Measurements from ENCODE around the gene PCDHGB2.
"Not testable (repeated sequence)": the region's sequence is repeated elsewhere in the genome, so short reads cannot be mapped to it uniquely, and the experiment has no call there.

PCDHGB2 gene

DNA sequence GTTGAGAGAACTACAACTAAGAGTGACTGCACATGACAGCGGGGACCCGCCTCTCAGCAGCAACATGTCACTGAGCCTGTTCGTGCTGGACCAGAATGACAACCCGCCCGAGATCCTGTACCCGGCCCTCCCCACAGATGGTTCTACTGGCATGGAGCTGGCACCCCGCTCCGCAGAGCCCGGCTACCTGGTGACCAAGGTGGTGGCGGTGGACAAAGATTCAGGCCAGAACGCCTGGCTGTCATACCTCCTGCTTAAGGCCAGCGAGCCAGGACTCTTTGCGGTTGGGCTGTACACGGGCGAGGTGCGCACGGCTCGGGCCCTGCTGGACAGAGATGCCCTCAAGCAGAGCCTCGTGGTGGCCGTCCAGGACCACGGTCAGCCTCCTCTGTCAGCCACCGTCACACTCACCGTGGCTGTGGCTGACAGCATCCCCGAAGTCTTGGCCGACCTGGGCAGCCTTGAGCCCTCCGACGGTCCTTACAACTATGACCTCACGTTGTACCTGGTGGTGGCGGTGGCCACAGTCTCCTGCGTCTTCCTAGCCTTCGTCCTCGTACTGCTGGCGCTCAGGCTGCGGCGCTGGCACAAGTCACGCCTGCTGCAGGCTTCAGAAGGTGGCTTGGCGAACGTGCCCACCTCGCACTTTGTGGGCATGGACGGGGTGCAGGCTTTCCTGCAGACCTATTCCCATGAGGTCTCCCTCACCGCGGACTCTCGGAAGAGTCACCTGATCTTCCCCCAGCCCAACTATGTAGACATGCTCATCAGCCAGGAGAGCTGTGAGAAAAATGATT lies 24.9 kb downstream of the PCDHGB2 start:
- no peak for DNase-seq (ENCODE audit: low read depth, low spot score)

GRCh38 chr5:141387557-141388311 lies 27.9 kb downstream of the PCDHGB2 start, which contains the start of gene PCDHGB4:
Gene PCDHGB4 (plus strand): TSS chr5:141387698. CDS start chr5:141387885, 187 bp downstream.
- not testable (repeated sequence) for DNase-seq (ENCODE audit: low read depth, low spot score)

DNA sequence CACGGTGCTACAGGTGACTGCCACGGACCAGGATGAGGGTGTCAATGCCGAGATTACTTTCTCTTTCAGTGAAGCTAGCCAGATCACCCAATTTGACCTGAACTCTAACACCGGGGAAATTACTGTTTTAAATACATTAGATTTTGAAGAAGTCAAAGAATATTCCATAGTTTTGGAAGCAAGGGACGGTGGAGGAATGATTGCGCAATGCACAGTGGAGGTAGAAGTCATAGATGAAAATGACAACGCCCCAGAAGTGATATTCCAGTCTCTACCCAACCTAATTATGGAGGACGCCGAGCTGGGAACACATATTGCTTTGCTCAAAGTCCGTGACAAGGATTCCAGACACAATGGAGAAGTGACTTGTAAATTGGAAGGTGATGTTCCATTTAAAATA lies 28.9 kb downstream of the PCDHGB2 start:
- DNase-seq (ENCODE audit: low read depth, low spot score), result no peak

- DNase-seq (ENCODE audit: low read depth, low spot score), result no peak
Observed at GRCh38 chr5:141389153-141390042, 29.6 kb downstream of the PCDHGB2 start.

DNA sequence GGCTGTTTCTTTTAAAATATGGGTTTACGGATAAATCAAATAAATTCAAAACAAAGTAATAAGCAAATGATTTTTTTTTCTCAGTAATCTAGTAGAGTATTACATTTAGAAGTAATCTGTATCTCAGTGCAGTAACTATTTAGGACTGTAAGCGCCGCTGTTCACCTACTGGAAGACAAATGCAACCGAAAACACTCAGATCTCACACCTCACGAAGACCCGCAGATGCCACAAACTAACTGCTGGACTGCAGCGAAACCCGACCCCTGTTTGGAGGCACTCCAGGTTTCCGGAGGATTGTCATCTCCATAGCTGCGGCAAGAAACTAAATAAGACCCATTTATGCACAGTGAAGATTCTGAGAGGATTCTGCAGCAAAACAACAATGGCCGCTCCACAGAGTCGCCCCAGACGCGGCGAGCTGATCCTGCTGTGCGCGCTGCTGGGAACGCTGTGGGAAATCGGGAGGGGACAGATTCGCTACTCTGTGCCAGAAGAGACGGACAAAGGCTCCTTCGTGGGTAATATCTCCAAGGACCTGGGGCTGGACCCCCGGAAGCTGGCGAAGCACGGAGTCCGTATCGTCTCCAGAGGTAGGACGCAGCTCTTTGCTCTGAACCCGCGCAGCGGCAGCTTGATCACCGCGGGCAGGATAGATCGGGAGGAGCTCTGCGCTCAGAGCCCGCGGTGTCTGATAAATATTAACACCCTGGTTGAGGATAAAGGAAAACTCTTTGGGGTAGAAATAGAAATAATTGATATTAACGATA lies 32.8 kb downstream of the PCDHGB2 start, which contains the start of gene PCDHGA8:
TSS of gene PCDHGA8 (plus strand) at position 205 of the 770 bp plus-strand sequence. CDS start at position 386, 181 bp downstream.
- DNase-seq (ENCODE audit: low read depth, low spot score), result no peak

DNA sequence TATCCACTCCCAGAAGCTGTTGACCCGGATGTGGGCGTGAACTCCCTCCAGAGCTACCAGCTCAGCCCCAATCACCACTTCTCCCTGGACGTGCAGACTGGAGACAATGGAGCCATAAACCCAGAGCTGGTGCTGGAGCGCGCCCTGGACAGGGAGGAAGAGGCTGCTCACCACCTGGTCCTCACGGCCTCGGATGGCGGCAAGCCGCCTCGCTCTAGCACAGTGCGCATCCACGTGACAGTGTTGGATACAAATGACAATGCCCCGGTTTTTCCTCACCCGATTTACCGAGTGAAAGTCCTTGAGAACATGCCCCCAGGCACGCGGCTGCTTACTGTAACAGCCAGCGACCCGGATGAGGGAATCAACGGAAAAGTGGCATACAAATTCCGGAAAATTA lies 33.5 kb downstream of the PCDHGB2 start:
- no peak for DNase-seq (ENCODE audit: low read depth, low spot score)

GRCh38 chr5:141394401-141395187 lies 34.8 kb downstream of the PCDHGB2 start:
- DNase-seq (ENCODE audit: low read depth, low spot score), result not testable (repeated sequence)

GRCh38 chr5:141397756-141398551 lies 38.2 kb downstream of the PCDHGB2 start, which contains the start of gene PCDHGB5:
Gene PCDHGB5 (plus strand): TSS chr5:141397947. CDS start chr5:141398128, 181 bp downstream.
- not testable (repeated sequence) for DNase-seq (ENCODE audit: low read depth, low spot score)

- no peak for DNase-seq (ENCODE audit: low read depth, low spot score)
Observed at GRCh38 chr5:141398608-141399007, 38.8 kb downstream of the PCDHGB2 start.

GRCh38 chr5:141399555-141400258 lies 39.9 kb downstream of the PCDHGB2 start:
- DNase-seq (ENCODE audit: low read depth, low spot score), result no peak

DNA sequence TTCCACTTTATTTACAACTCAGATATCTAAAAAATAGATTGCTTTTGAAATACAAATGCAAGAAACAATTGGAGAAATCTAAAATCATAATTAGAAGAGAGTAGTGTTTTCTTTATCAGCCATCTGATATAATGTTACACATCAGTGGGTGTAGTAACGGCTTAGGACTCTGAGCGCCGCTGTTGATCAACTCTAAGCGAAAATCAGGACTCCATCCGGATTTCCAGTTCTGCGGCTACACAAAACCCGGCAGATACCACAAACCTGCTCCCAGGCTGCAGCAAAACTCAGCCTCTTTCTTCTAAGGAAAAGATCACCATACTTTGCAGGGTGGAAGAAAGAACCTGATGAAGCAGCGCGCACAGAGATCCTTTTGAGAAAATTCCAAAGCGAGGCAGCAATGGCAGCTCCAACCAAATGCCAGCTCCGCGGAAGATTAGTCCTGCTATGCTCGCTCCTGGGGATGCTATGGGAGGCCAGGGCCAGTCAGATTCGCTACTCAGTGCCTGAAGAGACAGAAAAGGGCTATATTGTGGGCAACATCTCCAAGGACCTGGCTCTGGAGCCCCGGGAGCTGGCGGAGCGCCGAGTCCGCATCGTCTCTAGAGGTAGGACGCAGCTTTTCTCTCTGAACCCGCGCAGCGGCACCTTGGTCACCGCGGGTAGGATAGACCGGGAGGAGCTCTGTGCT lies 42.9 kb downstream of the PCDHGB2 start, which contains the start of gene PCDHGA9:
TSS of gene PCDHGA9 (plus strand) at position 226 of the 691 bp plus-strand sequence. CDS start at position 401, 175 bp downstream.
- no peak for DNase-seq (ENCODE audit: low read depth, low spot score)

DNA sequence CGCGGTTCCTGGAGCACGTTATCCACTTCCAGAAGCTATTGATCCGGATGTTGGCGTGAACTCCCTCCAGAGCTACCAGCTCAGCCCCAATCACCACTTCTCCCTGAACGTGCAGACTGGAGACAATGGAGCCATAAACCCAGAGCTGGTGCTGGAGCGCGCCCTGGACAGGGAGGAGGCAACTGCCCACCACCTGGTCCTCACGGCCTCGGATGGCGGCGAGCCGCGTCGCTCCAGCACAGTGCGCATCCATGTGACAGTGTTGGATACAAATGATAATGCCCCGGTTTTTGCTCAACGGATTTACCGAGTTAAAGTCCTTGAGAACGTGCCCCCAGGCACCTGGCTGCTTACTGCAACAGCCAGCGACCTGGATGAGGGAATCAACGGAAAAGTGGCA lies 43.6 kb downstream of the PCDHGB2 start:
- no peak for DNase-seq (ENCODE audit: low read depth, low spot score)

DNA sequence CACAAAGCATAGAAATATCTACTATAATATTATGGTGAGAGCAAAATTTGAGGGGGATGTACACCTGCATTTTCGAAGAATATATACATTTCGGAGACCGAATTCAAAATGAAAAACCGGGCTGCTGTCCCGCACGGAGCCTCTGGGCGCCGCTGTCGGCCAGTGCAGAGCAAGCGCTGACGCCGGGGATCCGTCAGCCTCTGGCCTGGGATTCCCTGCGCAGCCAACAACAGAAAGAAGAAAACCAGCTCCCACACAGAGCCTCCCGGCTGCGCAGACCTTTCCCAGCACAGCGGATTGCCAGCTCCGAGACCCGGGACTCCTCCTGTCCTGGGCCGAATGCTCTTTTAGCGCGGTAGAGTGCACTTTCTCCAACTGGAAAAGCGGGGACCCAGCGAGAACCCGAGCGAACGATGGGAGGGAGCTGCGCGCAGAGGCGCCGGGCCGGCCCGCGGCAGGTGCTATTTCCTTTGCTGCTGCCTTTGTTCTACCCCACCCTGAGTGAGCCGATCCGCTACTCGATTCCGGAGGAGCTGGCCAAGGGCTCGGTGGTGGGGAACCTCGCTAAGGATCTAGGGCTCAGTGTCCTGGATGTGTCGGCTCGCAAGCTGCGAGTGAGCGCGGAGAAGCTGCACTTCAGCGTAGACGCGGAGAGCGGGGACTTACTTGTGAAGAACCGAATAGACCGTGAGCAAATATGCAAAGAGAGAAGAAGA lies 48.2 kb downstream of the PCDHGB2 start, which contains the start of gene PCDHGB6:
TSS of gene PCDHGB6 (plus strand) at position 232 of the 716 bp plus-strand sequence. CDS start at position 414, 182 bp downstream.
- not testable (repeated sequence) for DNase-seq (ENCODE audit: low read depth, low spot score)

DNA sequence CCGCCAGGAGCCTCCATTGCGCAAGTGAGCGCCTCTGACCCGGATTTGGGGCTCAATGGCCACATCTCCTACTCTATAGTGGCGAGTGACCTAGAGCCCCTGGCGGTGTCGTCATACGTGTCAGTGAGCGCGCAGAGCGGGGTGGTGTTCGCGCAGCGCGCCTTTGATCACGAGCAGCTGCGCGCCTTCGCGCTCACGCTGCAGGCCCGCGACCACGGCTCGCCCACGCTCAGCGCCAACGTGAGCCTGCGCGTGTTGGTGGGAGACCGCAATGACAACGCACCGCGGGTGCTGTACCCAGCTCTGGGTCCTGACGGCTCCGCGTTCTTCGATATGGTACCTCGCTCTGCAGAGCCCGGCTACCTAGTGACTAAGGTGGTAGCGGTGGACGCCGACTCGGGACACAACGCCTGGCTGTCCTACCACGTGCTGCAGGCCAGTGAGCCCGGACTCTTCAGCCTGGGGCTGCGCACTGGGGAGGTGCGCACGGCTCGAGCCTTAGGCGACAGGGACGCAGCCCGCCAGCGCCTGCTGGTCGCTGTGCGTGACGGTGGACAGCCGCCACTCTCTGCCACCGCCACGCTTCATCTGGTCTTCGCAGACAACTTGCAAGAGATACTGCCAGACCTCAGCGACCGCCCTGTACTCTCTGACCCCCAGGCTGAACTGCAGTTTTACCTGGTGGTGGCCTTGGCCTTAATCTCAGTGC lies 50.0 kb downstream of the PCDHGB2 start:
- DNase-seq (ENCODE audit: low read depth, low spot score), result no peak

DNA sequence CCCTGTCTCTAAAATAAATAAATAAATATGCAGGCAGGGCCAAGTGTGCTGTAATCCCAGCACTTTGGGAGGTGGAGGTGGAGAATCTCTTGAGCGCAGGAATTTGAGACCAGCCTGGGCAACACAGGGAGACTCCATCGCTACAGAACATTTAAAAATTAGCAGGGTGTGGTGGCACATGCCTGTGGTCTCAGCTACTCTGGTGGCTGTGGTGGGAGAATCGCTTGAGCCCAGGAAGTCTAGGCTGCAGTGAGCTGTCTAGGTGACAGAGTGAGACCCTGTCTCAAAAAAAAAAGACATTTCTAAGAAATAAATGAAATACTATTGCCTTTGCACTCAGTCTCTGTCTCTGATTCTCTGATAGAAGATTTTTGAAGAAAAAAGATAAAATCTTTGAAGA lies 51.8 kb downstream of the PCDHGB2 start:
- no peak for DNase-seq (ENCODE audit: low read depth, low spot score)

Measured in activated CD4-positive, CD25-positive, alpha-beta regulatory T cell treated with anti-CD3 and anti-CD28 coated beads, Interleukin-2, amount 50 U/mL, for 16 hours (primary cell).